HG03139 (cell line): ENCODE results near the gene SPECC1.
"Not testable (repeated sequence)": the region's sequence is repeated elsewhere in the genome, so short reads cannot be mapped to it uniquely, and the experiment has no call there.

Experiments
- ATAC-seq: cut with Tn5 transposase; IDR thresholded peaks from one replicate; pipeline ENCODE4 v1.9.1; 2021; ENCODE audit not compliant: unreplicated experiment

Gene SPECC1

DNA sequence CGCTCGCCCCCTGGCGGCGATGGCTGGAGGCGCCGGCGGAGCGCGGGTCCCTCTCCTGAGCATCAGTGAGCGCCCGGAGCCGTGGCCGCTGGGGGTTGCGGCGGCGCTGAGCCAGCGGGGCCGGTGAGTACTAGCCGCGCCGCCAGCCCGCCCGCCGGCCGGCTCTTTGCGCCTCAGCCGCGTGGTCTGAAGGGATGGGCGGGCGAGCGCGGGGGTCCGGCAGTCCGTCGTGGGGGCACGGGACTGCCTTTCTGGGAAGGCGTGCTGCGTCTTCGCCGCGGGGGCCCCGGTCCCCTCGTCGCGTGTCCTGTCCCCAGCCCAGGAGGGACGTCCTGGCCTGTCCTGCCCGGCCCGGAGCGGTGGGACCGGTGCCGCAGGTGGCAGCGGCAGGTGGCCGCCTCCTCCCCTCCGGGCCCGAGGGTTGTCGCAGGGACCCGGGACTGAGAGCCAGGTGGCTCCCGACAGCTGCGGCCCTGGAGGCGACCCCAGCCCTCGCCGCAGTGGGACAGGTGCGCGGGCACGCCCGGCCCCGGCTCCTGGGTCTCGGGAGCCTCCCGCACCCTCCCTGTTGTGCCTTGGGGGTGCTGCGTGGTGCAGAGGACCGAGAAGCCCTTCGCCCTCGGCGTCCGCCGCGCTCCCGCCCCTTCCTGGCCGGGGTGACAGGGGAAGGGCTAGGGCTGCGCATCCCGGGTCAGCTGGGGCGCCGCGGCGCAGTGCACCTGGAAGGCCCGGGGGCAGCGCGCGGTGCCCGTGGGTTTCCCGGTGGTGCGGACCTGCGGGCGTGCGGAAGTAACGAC lies at the start of gene SPECC1:
Gene SPECC1 (plus strand): TSS at position 58 of the 797 bp plus-strand sequence. CDS start 87,293 bp downstream, outside the sequence.
- peak; percentile 91 for ATAC-seq

GRCh38 chr17:19962954-19963353 lies 46.2 kb upstream of the SPECC1 start:
- ATAC-seq = not testable (repeated sequence)

DNA sequence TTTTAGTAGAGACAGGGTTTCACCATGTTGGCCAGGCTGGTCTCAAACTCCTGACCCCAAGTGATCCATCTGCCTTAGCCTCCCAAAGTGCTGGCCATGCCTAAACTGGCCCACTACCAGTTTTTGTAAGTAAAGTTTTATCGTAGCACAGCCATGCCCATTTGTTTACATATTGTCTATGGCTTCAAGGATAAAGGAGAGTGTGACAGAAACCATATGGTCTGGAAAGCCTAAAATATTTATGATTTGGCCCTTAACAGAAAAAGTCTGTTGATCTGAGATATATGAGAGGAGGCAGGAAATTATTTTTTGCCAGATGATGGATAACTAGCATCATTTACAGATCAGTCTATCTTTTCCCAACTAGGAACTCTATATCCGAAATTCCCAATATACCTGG lies 36.0 kb upstream of the SPECC1 start:
- no peak for ATAC-seq

GRCh38 chr17:19975601-19976000 lies 33.6 kb upstream of the SPECC1 start:
- ATAC-seq = no peak

GRCh38 chr17:19977293-19978208 lies 31.6 kb upstream of the SPECC1 start, which contains the start of gene AKAP10:
Gene AKAP10, minus strand, starts transcription at chr17:19977828. Its CDS starts 149 bp downstream, at chr17:19977679.
- ATAC-seq = peak; percentile 75

GRCh38 chr17:19978209-19978802 lies 30.9 kb upstream of the SPECC1 start:
- peak; percentile 35 for ATAC-seq

DNA sequence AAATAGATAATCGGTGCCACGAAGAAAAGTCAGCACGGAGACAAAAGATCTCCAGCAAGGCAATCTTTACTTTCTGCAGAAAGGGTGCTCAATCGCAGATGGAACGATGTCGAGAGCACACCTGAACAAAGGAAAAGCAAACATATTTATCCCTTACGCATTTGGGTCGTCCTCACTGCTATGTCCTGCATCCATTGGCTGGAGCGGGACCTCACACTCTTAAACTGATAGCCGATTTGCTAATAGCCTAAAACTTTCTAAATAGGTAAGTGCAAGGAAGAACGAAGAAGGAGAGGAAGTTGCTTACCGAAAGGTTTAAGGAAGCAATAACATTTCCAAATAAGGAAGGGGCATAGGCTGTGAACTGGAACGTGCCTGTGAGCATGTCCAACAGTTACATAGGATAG lies 30.4 kb upstream of the SPECC1 start:
- no peak for ATAC-seq

- ATAC-seq = no peak
Measured at GRCh38 chr17:19979917-19980770, 29.0 kb upstream of the SPECC1 start.

DNA sequence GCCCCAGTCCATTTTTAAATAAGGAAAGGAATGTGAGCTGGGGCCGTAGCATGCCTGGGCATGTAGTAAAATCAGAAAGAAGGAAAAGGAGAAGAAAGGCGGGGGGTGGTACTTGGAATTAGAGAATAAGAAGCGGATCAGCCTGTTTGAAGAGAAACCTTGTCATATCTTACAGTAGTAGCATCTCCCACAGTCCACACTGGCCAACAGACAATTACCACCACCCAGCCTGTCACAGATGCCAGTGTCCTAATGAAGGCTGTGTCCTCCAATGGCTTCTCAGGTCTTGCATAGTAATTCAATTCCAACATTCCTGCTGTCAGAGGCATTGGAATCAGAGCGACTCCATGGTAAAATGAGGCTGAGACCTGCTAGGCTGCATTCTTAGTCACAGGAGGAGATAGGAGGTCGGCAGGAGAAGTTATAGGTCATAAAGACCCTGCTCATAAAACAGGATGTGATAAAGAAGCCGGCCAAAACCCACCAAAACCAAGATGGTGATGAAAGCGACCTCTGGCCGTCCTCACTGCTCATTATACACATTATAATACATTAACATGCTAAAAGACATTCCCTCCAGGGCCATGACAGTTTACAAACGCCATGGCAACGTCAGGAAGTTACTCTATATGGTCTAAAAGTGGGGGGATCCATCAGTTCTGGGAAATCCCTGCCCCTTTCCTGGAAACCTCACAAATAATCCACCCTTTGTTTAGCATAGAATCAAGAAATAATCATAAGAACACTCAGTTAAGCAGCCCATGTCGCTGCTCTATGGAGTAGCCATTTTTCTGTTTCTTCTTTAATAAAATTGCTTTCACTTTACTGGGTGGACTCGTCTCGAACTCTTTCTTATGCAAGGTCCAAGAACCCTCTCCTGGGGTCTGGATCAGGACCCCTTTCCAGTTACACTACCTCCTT lies 22.0 kb upstream of the SPECC1 start:
- no peak for ATAC-seq

GRCh38 chr17:19987897-19988296 lies 21.3 kb upstream of the SPECC1 start:
- ATAC-seq = no peak

GRCh38 chr17:19991252-19991885 lies 17.8 kb upstream of the SPECC1 start:
- ATAC-seq = no peak

DNA sequence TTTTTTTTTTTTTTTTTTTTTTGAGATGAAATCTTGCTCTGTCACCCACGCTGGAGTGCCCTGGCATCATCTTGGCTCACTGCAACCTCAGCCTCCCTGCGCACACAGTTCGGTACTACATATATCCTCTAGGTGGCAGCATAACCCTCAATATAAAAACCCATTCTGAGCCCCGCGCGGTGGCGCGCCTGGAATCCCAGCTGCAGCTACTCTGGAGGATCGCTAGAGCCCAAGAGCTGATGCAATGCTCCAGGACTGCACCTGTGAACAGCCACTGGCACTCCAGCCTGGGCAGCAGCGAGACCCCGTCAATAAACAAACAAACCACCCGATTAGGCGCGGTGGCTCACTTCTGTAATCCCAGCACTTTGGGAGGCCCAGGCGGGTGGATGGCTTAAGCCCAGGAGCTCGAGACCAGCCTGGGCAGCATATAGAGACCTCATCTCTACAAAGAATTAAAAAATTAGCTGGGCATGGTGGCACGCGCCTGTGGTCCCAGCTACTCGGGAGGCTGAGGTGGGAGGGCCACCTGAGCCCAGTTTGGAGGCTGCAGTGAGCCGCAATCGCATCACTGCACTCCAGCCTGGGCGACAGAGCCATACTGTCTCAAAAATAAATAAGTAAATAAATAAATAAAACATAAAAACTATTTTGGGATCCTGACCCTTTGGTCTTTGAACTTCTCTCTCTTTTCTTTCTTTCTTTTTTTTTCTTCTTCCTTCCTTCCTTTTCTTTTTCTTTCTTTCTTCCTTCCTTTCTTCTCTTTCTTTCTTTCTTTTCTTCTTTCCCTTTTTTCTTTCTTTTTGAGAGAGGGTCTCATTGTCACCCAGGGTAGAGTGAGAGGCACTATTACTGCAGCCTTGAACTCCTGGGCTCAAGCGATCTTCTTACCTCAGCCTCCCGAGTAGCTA lies 16.1 kb upstream of the SPECC1 start:
- peak; percentile 77 for ATAC-seq

- no peak for ATAC-seq
Measured at GRCh38 chr17:19996086-19996485, 13.1 kb upstream of the SPECC1 start.

DNA sequence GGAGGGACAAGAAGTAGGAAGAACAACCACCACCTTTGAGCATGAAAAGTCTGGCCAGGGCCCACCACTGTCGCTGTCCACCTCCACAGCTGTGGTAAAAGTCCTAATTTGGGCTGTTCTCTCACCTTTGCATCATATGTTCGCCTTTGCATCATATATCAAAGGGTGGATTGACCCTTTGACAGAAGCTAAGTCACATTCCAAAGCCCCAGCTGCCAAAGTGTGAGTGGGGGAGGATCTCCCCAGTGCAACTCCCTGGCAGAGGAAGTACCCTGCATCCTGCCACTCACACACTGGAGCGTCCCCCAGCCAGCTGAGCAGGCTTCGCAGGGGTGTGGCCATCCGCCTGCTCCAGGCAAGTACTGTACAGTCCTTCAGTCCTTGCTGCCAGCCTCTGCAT lies 12.7 kb upstream of the SPECC1 start:
- ATAC-seq = no peak

DNA sequence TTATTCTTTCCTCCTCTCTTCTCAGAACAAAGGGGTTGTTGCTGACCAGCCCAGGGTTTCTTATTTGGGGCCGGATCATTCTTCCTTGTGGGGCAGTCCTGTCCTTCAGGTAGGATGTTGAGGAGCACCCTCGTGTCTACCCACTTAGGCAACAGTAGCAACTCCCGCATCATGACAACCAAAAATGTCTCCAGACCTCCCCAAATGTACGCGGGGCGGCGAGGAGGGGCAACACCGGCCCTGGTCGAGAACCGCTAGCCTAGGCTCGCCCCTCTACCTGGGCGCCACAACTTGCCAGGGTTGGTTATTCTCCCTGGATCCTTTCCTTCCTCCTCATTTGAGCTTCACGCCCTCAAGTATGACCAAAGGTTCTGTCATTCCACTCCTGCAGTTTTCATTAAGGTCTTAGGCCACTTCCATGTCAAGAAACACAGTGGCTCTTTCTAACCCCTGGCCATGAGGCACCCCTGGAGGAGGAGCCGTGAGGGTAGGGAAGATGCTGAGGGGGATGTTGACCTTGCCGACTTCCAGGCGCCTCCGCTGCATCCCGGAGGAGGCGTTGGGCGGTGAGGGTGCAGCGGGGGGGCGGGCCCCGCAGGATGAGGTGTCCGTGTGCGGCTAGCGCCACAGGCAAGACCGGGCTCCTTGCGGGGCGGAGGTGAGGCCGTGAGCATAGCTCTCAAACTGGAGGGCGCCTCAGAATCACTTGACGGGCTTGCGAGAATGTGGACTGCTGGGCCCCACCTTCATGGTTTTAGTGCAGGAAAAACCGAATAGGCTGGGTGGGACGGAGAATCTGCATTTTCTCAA lies 712 bp upstream of the SPECC1 start:
- no peak for ATAC-seq

DNA sequence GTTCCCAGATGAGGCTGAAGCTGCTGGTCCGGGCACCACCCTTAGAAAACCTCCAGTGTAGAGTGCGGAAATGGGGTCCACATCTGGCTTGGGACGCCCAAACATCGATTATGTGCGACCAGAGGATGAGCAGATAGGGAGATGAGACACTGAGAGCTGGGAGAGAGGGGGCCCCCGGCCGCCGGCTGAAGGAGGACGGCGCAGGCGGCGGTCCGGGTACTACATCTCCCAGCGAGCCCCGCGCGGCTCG lies 182 bp upstream of the SPECC1 start:
- ATAC-seq = no peak

- no peak for ATAC-seq
Measured at GRCh38 chr17:20010099-20010863, 1.1 kb downstream of the SPECC1 start.
